Mammary epithelial cell (primary cell): ENCODE data around the gene WDR83.

ENCODE experiments used
- EZH2 ChIP-seq: IDR thresholded peaks from 2 replicates; pipeline ENCODE4 v1.6.1; 2012; ENCODE audit warnings: low read length, inconsistent platforms, borderline replicate concordance
- TF ChIP-seq, protein P1 (sequence below), 2 donors: IDR thresholded peaks in 1 of 2; conservative IDR thresholded peaks in 1 of 2; 2 replicates each; pipeline ENCODE4 v1.5.1; 2011 to 2012; ENCODE audit warnings: inconsistent platforms in 2 of 2, low read length in 2 of 2, mild to moderate bottlenecking in 2 of 2, control low read depth in 1 of 2, low read depth in 1 of 2; ENCODE audit not compliant: insufficient read depth in 1 of 2; ENCODE audit errors: extremely low read depth in 1 of 2

DNA sequence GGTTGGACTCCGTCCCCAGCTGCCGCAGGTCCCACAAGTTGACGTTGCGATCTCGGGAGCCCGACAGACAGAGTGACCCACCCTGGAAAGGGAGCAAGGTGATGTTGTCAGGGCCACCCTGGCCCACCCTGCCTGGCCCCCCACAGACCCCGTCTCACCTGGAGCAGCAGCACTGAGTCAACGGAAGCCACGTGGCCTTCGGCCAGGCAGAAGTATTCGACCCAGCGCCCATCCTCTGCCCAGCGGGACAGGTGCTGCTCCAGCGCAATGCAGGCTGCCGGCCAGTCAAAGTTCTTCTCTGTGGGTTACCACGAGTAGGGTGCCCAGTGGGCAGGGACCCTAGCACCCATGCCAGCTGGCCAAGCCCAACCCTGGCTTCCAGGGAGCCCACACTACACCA, 28.0 kb downstream of the WDR83 start:
- TF ChIP-seq EZH2: no peak
- TF ChIP-seq, protein P1, sequence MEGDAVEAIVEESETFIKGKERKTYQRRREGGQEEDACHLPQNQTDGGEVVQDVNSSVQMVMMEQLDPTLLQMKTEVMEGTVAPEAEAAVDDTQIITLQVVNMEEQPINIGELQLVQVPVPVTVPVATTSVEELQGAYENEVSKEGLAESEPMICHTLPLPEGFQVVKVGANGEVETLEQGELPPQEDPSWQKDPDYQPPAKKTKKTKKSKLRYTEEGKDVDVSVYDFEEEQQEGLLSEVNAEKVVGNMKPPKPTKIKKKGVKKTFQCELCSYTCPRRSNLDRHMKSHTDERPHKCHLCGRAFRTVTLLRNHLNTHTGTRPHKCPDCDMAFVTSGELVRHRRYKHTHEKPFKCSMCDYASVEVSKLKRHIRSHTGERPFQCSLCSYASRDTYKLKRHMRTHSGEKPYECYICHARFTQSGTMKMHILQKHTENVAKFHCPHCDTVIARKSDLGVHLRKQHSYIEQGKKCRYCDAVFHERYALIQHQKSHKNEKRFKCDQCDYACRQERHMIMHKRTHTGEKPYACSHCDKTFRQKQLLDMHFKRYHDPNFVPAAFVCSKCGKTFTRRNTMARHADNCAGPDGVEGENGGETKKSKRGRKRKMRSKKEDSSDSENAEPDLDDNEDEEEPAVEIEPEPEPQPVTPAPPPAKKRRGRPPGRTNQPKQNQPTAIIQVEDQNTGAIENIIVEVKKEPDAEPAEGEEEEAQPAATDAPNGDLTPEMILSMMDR (conservative IDR thresholded peaks at IDR 0.05 in 1 of 2, IDR thresholded peaks at IDR 0.05 in 1 of 2; ENCODE audit: extremely low read depth in 1 of 2, insufficient read depth in 1 of 2, low read depth in 1 of 2, low read length in 2 of 2): no peak
